Thyroid gland (tissue), 4 donors: ENCODE results near the gene TMEM132A. TPM values are rescaled to one million over a fixed set of nuclear protein-coding genes. Genes with fewer than 3 reads are reported as not detected.

ENCODE experiments used
- DNase-seq, 2 donors: peaks; one replicate each; pipeline ENCODE4 v3.0.0-alpha.2; 2019
- H3K27ac ChIP-seq, 3 donors: fragments of 200-600 bp; sonication (generic); 1 replicate in 2 of 3; 2 replicates in 1 of 3; pipeline ENCODE4 v1.5.1; 2016 to 2019; ENCODE audit warnings: mild to moderate bottlenecking in 1 of 3, moderate library complexity in 1 of 3
- H3K27me3 ChIP-seq: fragments of 200-600 bp; sonication (generic); one replicate; pipeline ENCODE4 v1.5.1; 2019
- H3K36me3 ChIP-seq, 2 donors: fragments of 200-600 bp; sonication (generic); one replicate each; pipeline ENCODE4 v1.5.1; 2016 to 2019
- H3K4me1 ChIP-seq, 2 donors: fragments of 200-600 bp; sonication (generic); one replicate each; pipeline ENCODE4 v1.5.1; 2017 to 2019
- H3K4me3 ChIP-seq, 3 donors: fragments of 200-600 bp; sonication (generic); replicated peaks in 1 of 3; 1 replicate in 2 of 3; 2 replicates in 1 of 3; pipeline ENCODE4 v1.5.1; 2016; ENCODE audit warnings: mild to moderate bottlenecking in 1 of 3
- H3K9me3 ChIP-seq: fragments of 200-600 bp; sonication (generic); one replicate; pipeline ENCODE4 v1.5.1; 2017
- CTCF ChIP-seq, 6 experiments: fragments of 200-600 bp in 3 of 6; fragments of 450-650 bp in 3 of 6; sonication (generic) in 3 of 6; IDR thresholded peaks; one replicate each; pipeline ENCODE4 v1.5.1; 2016 to 2019; ENCODE audit warnings: antibody characterized with exemption in 6 of 6, mild to moderate bottlenecking in 2 of 6, inconsistent platforms in 1 of 6, moderate library complexity in 1 of 6
- POLR2A ChIP-seq, 2 donors: fragments of 450-650 bp; IDR thresholded peaks; one replicate each; pipeline ENCODE4 v1.6.1; 2017; ENCODE audit warnings: antibody characterized with exemption in 2 of 2, mild to moderate bottlenecking in 2 of 2, moderate library complexity in 1 of 2
- WGBS, 2 donors: methylation state at CpG; one replicate each; pipeline ENCODE4 v1.1.5; 2017; 5-methylcytosine and 5-hydroxymethylcytosine counted together
- intact Hi-C: fragments of 100-400 bp; cut with DNase I; formaldehyde crosslinking; loops from one replicate; pipeline ENCODE4 v1.15.1; 2023
- total RNA-seq, 4 donors: library from RNA; depleted of rRNA; stranded (reverse); fragments of >200 nt; gene quantifications; one replicate each; pipeline ENCODE4 v1.2.3, GENCODE V29; 2016

Gene TMEM132A
- total RNA-seq, 4 donors from 2014 or later, result 3.3 to 8.3 (median 3.9) TPM

DNA sequence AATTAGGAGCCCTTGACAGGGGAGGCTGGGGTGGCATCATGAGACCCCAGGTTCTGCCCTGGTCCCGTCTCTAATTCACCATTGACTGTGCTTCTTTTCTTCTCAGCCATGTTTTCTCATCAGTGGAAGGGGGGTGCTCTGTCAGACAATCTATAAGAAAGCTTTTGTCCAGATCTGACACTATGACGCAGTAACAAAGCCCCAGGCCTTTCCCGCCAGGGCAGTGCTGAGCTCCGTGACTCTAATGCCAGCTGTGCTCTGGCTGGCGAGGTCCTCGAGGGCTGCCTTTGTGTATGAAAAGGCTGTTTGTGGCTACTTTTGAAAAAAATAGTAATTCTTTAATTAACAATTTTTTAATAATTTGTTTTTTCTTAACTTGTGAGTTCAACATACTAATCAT, 50.5 kb downstream of the TMEM132A start:
- H3K4me3 ChIP-seq, result no peak overlapping the region
- WGBS, 2 donors, result 93 to 95% methylated on average over 6 of the region's 6 CpGs
- no peak for DNase-seq
- intact Hi-C loops, result no loop called here
- no peaks in the 10 kb centered on the region for H3K9me3 ChIP-seq
- no peaks in the 10 kb centered on the region for H3K27me3 ChIP-seq
- H3K27ac ChIP-seq, result no peak overlapping the region
- H3K4me1 ChIP-seq, result no peaks in the 10 kb centered on the region
- TF ChIP-seq POLR2A (IDR thresholded peaks at IDR 0.05) (no peak), CTCF (IDR thresholded peaks at IDR 0.05) (no peak)
- H3K36me3 ChIP-seq, result no peaks in the 10 kb centered on the region

DNA sequence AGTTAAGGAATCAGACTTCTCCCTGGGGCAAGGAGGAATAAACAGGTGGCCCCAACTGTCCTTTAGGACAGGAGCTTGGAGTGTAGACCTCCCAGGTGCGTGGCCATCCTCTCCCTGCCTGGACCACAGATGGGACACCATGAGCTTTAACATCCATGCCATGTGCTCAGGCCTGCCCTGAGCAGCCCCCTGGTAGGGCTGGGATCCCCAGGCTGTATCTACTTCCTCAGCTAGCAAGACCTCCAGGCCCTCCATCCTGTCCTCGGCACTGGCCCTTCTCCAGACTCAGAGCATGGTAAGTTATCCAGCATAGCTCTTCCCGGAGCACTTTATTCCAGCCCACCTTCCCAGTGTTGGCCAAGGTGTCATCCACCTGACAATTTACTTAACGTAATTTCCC, 53.0 kb downstream of the TMEM132A start:
- no peaks in the 10 kb centered on the region for H3K9me3 ChIP-seq
- TF ChIP-seq CTCF (IDR thresholded peaks at IDR 0.05), result no peak
- no peak for TF ChIP-seq POLR2A (IDR thresholded peaks at IDR 0.05)
- 73 to 89% methylated on average over 4 of the region's 4 CpGs for WGBS, 2 donors
- H3K36me3 ChIP-seq, result no peaks in the 10 kb centered on the region
- no peak overlapping the region for H3K4me3 ChIP-seq
- no peak for DNase-seq
- no peaks in the 10 kb centered on the region for H3K4me1 ChIP-seq
- intact Hi-C loops, result no loop called here
- H3K27ac ChIP-seq, result no peak overlapping the region
- H3K27me3 ChIP-seq, result no peaks in the 10 kb centered on the region

DNA sequence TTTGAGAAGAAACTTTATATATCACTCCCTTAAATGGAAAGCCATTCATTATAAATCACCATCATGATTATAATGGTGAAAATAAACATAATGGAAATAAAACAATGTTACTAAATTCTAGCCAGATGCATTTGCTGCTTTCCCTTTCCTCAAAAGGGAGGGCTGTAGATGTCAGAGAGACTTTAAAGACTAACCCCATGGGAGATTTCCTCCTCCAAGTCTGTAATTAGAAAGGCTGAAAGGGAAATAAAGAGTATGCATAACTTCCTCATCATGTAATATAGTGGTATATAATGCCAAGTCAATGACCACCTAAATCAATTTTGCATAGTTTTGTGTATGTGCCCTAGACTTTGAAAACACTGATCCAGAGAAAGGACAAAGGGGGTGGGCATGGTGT, 53.6 kb downstream of the TMEM132A start:
- intact Hi-C loops, result no loop called here
- H3K36me3 ChIP-seq, result no peaks in the 10 kb centered on the region
- no peaks in the 10 kb centered on the region for H3K27me3 ChIP-seq
- H3K27ac ChIP-seq, result no peak overlapping the region
- H3K9me3 ChIP-seq, result no peaks in the 10 kb centered on the region
- H3K4me1 ChIP-seq, result no peaks in the 10 kb centered on the region
- no peak for DNase-seq
- no peak overlapping the region for H3K4me3 ChIP-seq
- TF ChIP-seq POLR2A (IDR thresholded peaks at IDR 0.05), result no peak
- no peak for TF ChIP-seq CTCF (IDR thresholded peaks at IDR 0.05)

DNA sequence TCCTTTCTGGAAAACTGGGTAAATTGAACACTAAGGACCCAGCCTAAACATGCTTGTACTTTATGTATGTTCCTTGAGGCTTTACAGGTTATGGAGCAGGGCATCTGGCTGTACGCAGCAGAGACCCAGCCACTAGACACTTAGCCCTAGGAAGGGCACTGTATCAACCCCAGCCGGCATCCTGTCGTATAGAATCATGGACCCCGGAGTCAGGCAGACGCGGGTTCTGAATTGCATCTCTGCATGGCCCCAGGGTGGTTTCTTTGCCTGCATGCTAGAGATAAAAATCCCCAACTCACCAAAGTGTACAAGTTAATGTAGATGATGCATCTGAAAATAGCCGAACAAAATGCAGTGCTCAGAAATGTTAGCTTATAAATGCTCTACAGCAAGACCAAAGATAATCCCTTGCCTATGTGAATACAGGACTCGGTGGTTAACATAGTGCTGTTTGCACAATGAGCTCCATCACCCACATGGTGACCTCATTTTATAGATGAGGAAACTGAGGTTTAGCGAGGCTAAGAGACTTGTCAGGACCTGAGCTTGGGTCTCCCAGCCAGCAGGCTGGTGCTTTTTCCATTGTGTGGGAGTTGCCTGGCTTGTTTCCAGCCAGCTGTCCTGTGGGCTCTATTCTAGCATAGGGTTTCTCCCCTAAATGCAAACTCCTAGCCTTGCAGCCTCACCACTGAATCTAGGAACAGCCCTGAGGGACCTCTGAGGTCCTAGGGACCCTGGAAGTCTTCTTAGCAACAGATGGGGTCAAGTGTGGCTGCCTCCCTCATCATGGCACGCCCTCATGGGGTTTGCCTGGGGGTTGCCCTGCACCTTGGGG, 54.5 kb downstream of the TMEM132A start:
- Histone ChIP-seq H3K36me3 (no peaks in the 10 kb centered on the region), H3K27me3 (no peaks in the 10 kb centered on the region), H3K4me3 (no peak overlapping the region), H3K27ac (no peak overlapping the region), H3K4me1 (no peaks in the 10 kb centered on the region), H3K9me3 (no peaks in the 10 kb centered on the region)
- TF ChIP-seq POLR2A (IDR thresholded peaks at IDR 0.05) (no peak), CTCF (IDR thresholded peaks at IDR 0.05) (no peak)
- no peak for DNase-seq
- 88 to 92% methylated on average over 10 of the region's 10 CpGs for WGBS, 2 donors
- intact Hi-C loops, result no loop called here

DNA sequence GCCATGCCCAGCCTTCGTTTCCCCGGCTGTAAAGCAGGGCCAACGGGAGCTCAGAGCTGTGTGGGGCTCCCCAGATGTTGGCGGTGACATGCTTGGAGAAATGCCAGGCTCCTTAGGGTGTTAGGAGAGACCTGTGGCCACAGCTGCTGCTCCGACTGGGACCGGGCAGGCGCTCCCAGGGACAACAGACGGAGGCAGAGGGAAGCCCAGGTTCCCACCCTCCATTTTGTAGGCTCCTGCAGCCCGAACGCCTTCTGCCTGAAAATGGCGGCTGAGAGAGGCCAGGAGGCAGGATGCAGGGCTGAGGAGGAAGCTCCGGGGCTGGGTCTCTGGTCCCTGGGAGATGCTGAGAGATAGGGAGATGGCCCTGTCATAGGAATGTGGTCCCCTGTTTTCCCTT, 57.3 kb downstream of the TMEM132A start:
- H3K27me3 ChIP-seq, result no peaks in the 10 kb centered on the region
- no peak for DNase-seq
- no peak overlapping the region for H3K27ac ChIP-seq
- H3K4me1 ChIP-seq, result no peaks in the 10 kb centered on the region
- intact Hi-C loops, result no loop called here
- H3K4me3 ChIP-seq, result no peak overlapping the region
- WGBS, 2 donors, result 90 to 99% methylated on average over 9 to 12 of the region's 12 CpGs
- H3K36me3 ChIP-seq, result no peaks in the 10 kb centered on the region
- TF ChIP-seq POLR2A (IDR thresholded peaks at IDR 0.05) (no peak), CTCF (IDR thresholded peaks at IDR 0.05) (no peak)
- H3K9me3 ChIP-seq, result no peaks in the 10 kb centered on the region
